Colonic mucosa (tissue), 4 donors: ENCODE measurements around the gene MACROD2. TPM values are rescaled to one million over a fixed set of nuclear protein-coding genes. Genes with fewer than 3 reads are reported as not detected.

ENCODE experiments used
- DNase-seq: peaks from one replicate; pipeline ENCODE4 v3.0.0-alpha.2; 2020
- H3K27ac ChIP-seq: fragments of 200-600 bp; one replicate; pipeline ENCODE4 v1.8.0; 2021
- H3K27me3 ChIP-seq: fragments of 200-600 bp; one replicate; pipeline ENCODE4 v1.8.0; 2021
- H3K36me3 ChIP-seq: fragments of 200-600 bp; one replicate; pipeline ENCODE4 v1.8.0; 2021
- H3K4me1 ChIP-seq: fragments of 200-600 bp; one replicate; pipeline ENCODE4 v1.8.0; 2021; ENCODE audit warnings: mild to moderate bottlenecking
- H3K4me3 ChIP-seq: fragments of 200-600 bp; one replicate; pipeline ENCODE4 v1.8.0; 2021
- H3K9ac ChIP-seq, 2 donors: one replicate each; pipeline ENCODE4 v1.7.0; 2013; ENCODE audit warnings: control low read depth in 2 of 2, low read depth in 2 of 2, low read length in 2 of 2
- H3K9me3 ChIP-seq: fragments of 200-600 bp; one replicate; pipeline ENCODE4 v1.8.0; 2021
- CTCF ChIP-seq: fragments of 200-600 bp; IDR thresholded peaks from one replicate; pipeline ENCODE4 v1.8.0; 2022; ENCODE audit warnings: antibody characterized with exemption, mild to moderate bottlenecking
- intact Hi-C: fragments of 100-400 bp; cut with DNase I; formaldehyde crosslinking; loops from one replicate; pipeline ENCODE4 v1.14.1; 2022
- total RNA-seq, 2 donors: library from RNA; stranded (reverse); fragmentation: NEBNext Ultra II Directional in 1 of 2; extraction: Animal tissue kit (Norgen Biotek cat#: 25700) in 1 of 2; gene quantifications; one replicate each; pipeline ENCODE4 v1.2.1, GENCODE V29; 2021
- donor health status: healthy.
- donor health status: DM: no; HTN: no; CAD: no.
- donor health status: DM: no; HTN: no; CAD: no.

Gene MACROD2
- total RNA-seq, 2 donors from 2014 or later = 3.2 to 3.3 TPM

- no peak for DNase-seq
- Histone ChIP-seq H3K27me3 (no peaks in the 10 kb centered on the region), H3K9me3 (no peaks in the 10 kb centered on the region), H3K9ac (no peak overlapping the region), H3K27ac (no peak overlapping the region), H3K4me3 (no peak overlapping the region), H3K36me3 (no peaks in the 10 kb centered on the region), H3K4me1 (no peaks in the 10 kb centered on the region)
- no peak for TF ChIP-seq CTCF
- intact Hi-C loops = no loop called here
Measured at GRCh38 chr20:15949391-15949790, 1954.1 kb downstream of the MACROD2 start.

GRCh38 chr20:15951658-15952057 is 1956.3 kb downstream of the MACROD2 start:
- no peaks in the 10 kb centered on the region for H3K9me3 ChIP-seq
- H3K9ac ChIP-seq = no peak overlapping the region
- no peak overlapping the region for H3K27ac ChIP-seq
- no peak for TF ChIP-seq CTCF
- no peak overlapping the region for H3K4me3 ChIP-seq
- no peaks in the 10 kb centered on the region for H3K4me1 ChIP-seq
- intact Hi-C loops = no loop called here
- no peaks in the 10 kb centered on the region for H3K27me3 ChIP-seq
- H3K36me3 ChIP-seq = no peaks in the 10 kb centered on the region
- no peak for DNase-seq

GRCh38 chr20:15958142-15958541 is 1962.8 kb downstream of the MACROD2 start:
- Histone ChIP-seq H3K27me3 (no peaks in the 10 kb centered on the region), H3K36me3 (no peaks in the 10 kb centered on the region), H3K9ac (no peak overlapping the region), H3K4me3 (no peak overlapping the region), H3K4me1 (no peaks in the 10 kb centered on the region), H3K9me3 (no peaks in the 10 kb centered on the region), H3K27ac (no peak overlapping the region)
- no peak for TF ChIP-seq CTCF
- no peak for DNase-seq
- intact Hi-C loops = no loop called here

GRCh38 chr20:15965165-15965564 is 1969.8 kb downstream of the MACROD2 start:
- Histone ChIP-seq H3K27me3 (no peaks in the 10 kb centered on the region), H3K9me3 (no peaks in the 10 kb centered on the region), H3K4me3 (no peak overlapping the region), H3K36me3 (no peaks in the 10 kb centered on the region), H3K4me1 (no peaks in the 10 kb centered on the region), H3K9ac (no peak overlapping the region), H3K27ac (no peak overlapping the region)
- no peak for TF ChIP-seq CTCF
- intact Hi-C loops = no loop called here
- no peak for DNase-seq

GRCh38 chr20:15967334-15967733 is 1972.0 kb downstream of the MACROD2 start:
- H3K9me3 ChIP-seq = no peaks in the 10 kb centered on the region
- no peaks in the 10 kb centered on the region for H3K27me3 ChIP-seq
- no peak for DNase-seq
- no peaks in the 10 kb centered on the region for H3K36me3 ChIP-seq
- no peak for TF ChIP-seq CTCF
- no peaks in the 10 kb centered on the region for H3K4me1 ChIP-seq
- intact Hi-C loops = no loop called here
- H3K27ac ChIP-seq = no peak overlapping the region
- H3K4me3 ChIP-seq = no peak overlapping the region
- H3K9ac ChIP-seq = no peak overlapping the region
